Measurements from ENCODE around the gene TADA2B. TPM values are rescaled to one million over a fixed set of nuclear protein-coding genes. Genes with fewer than 3 reads are reported as not detected.

Gene TADA2B
- total and polyA plus RNA-seq, 2 of the 4 experiments (the other 2 are of a cell fraction) = 6.1 to 8.6 TPM

DNA sequence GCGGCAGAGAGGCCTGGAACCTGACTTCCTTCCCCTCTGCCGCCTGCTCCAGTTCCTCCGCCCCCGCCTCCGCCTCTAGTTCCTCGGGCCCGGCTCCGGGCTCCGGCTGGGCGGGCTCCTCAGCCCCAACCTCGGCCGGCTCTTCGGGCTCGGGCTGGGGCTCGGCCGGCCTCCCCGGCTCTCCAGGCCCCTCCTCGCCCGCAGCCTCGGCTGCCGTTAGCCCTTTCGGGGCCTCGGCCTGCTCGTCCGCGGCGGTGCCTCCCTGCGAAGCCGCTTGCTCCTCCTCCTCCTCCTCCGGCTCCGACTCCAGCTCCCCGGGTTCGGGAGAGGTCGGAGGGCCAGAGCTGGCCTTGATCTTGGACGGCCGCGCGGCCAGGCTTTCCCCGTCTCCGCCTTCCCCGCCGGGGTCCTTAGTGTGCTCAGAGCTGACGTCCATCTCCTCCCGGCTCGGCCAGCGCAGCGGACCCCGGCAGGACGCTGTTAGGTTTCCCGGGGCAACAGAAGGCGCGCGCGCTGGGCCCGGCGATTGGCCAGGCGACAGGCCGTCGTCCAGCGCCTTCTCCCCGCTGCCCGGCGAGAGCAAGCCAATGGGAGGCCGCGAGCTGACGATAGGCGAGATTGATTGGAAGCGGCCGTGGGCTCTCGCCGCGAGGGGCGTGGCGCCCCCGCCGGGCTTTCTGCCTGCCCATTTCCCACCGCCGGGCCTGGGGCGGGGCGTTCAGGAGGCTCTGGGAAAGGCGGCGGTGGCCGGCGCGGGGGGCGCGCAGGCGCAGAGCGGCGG, 479 bp upstream of the TADA2B start:
- Histone ChIP-seq H4K91ac (ENCODE audit: insufficient read depth, low read depth, low read length) (no peak overlapping the region), H2BK120ac (ENCODE audit: low read depth, low read length) (0 out of 2 replicates have a peak overlapping the region, but pooled peaks have one; percentile 2), H3K9me3 (ENCODE audit: control insufficient read depth, insufficient read depth, low read length) (no peaks in the 10 kb centered on the region), H3K9ac (ENCODE audit: low read depth, low read length) (peak overlapping the region; percentile 64), H2BK5ac (ENCODE audit: low read depth, low read length, poor library complexity, severe bottlenecking) (peak overlapping the region; percentile 27), H3K4me3 (ENCODE audit: insufficient read depth, low read depth, low read length) (peak overlapping the region; percentile 69), H2AK9ac (replicated peaks; ENCODE audit: low read depth, low read length, poor library complexity) (peak overlapping the region; percentile 58), H2AFZ (replicated peaks; ENCODE audit: low read length, poor library complexity) (peak overlapping the region; percentile 99), H2AK5ac (ENCODE audit: low read depth, low read length) (no peak overlapping the region), H3K9me1 (ENCODE audit: insufficient read depth, low read length) (peaks cover 19% of the 10 kb centered on the region), H3K4ac (ENCODE audit: low read depth, low read length) (peak overlapping the region; percentile 37; the same call in 1 of the 2 replicates), H3K56ac (ENCODE audit: extremely low read depth, insufficient read depth, low read length) (no peak overlapping the region), H3K18ac (ENCODE audit: low read depth, low read length) (no peak overlapping the region), H3K36me3 (ENCODE audit: control insufficient read depth, insufficient read depth, low read length) (no peaks in the 10 kb centered on the region), H4K8ac (ENCODE audit: low read depth in 2 of 2, low read length in 2 of 2) (peak overlapping the region in 1 of 2 experiments; percentile 74; a peak in 1 of 4 replicates), H3K27me3 (ENCODE audit: control insufficient read depth, insufficient read depth, low read length) (no peaks in the 10 kb centered on the region), H3K23ac (ENCODE audit: low read depth, low read length) (no peak overlapping the region), H3K4me1 (ENCODE audit: control insufficient read depth, insufficient read depth, low read length) (peaks cover 21% of the 10 kb centered on the region), H3K4me2 (ENCODE audit: low read depth, low read length) (peak overlapping the region; percentile 75), H3K14ac (replicated peaks; ENCODE audit: low read depth, low read length) (no peak overlapping the region), H3K79me1 (ENCODE audit: low read depth in 1 of 2, low read length in 2 of 2) (peaks cover 22 to 54% of the 10 kb centered on the region in 2 experiments), H2BK20ac (ENCODE audit: low read depth, low read length) (no peak overlapping the region), H3K27ac (ENCODE audit: insufficient read depth, low read length) (peak overlapping the region; percentile 60), H4K20me1 (ENCODE audit: insufficient read depth, low read length) (peaks cover 39% of the 10 kb centered on the region), H4K5ac (ENCODE audit: low read depth, low read length) (no peak overlapping the region), H2BK15ac (ENCODE audit: low read depth, low read length) (no peak overlapping the region)
- ChIA-PET CTCF (interaction anchor here (0.7 to 1.6 kb wide), 8 partner anchors 12 to 347 kb away, joined by 3 to 4 read pairs (median 3); partner anchors contain the start of gene GRPEL1), POLR2A (ENCODE audit: unreplicated experiment) (interaction anchor here (0.6 to 0.7 kb wide), 2 partner anchors 10 to 46 kb away, joined by 4 read pairs; no protein-coding TSS in a partner anchor)
- no TSS peak for BruUV-seq (replicated peaks)
- ATAC-seq (ENCODE audit: low read depth) (peak; percentile 89), DNase-seq (peak; percentile 97)
- dilution Hi-C loops (cut with HindIII; ENCODE audit: low sequenced_read_pairs, unreplicated experiment) (no loop called here), intact Hi-C loops (cut with micrococcal nuclease) (loop anchor here (5.0 kb wide), 1 partner anchor 55 kb away; no protein-coding TSS in a partner anchor), in situ Hi-C loops (cut with MboI; ENCODE audit: low sequenced_read_pairs) (no loop called here)
- 0% methylated on average over 53 of the region's 90 CpGs; no CpG with 5 or more reads in 1 of the 2 experiments for WGBS, 2 experiments (ENCODE audit: extremely low coverage in 2 of 2, insufficient read length in 1 of 2)
- TF ChIP-seq CHD1 (IDR thresholded peaks at IDR 0.05; ENCODE audit: low read depth, low read length) = 0 out of 2 replicates have a peak, but pooled peaks have one; percentile 79
- TF ChIP-seq, protein P1, sequence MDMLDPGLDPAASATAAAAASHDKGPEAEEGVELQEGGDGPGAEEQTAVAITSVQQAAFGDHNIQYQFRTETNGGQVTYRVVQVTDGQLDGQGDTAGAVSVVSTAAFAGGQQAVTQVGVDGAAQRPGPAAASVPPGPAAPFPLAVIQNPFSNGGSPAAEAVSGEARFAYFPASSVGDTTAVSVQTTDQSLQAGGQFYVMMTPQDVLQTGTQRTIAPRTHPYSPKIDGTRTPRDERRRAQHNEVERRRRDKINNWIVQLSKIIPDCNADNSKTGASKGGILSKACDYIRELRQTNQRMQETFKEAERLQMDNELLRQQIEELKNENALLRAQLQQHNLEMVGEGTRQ (IDR thresholded peaks at IDR 0.05; ENCODE audit: low read depth, low read length) = peak; percentile 34; the same call in 1 of the 2 replicates
- TF ChIP-seq, protein P2, sequence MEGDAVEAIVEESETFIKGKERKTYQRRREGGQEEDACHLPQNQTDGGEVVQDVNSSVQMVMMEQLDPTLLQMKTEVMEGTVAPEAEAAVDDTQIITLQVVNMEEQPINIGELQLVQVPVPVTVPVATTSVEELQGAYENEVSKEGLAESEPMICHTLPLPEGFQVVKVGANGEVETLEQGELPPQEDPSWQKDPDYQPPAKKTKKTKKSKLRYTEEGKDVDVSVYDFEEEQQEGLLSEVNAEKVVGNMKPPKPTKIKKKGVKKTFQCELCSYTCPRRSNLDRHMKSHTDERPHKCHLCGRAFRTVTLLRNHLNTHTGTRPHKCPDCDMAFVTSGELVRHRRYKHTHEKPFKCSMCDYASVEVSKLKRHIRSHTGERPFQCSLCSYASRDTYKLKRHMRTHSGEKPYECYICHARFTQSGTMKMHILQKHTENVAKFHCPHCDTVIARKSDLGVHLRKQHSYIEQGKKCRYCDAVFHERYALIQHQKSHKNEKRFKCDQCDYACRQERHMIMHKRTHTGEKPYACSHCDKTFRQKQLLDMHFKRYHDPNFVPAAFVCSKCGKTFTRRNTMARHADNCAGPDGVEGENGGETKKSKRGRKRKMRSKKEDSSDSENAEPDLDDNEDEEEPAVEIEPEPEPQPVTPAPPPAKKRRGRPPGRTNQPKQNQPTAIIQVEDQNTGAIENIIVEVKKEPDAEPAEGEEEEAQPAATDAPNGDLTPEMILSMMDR (conservative IDR thresholded peaks at IDR 0.05; ENCODE audit: low read depth, low read length) = peak; percentile 65; the same call in 1 of the 2 replicates
- no peak for TF ChIP-seq FOS (IDR thresholded peaks at IDR 0.05; ENCODE audit: low read depth, low read length)
- TF ChIP-seq SMC3 (IDR thresholded peaks at IDR 0.05; ENCODE audit: low read depth, low read length) = peak; percentile 17; the same call in 1 of the 2 replicates
- no peak for TF ChIP-seq NFE2L2 (IDR thresholded peaks at IDR 0.05; ENCODE audit: low read depth, low read length)
- TF ChIP-seq MAZ (IDR thresholded peaks at IDR 0.05; ENCODE audit: borderline replicate concordance, low read depth, low read length) = peak; percentile 93; the same call in 1 of the 2 replicates
- TF ChIP-seq, protein P3, sequence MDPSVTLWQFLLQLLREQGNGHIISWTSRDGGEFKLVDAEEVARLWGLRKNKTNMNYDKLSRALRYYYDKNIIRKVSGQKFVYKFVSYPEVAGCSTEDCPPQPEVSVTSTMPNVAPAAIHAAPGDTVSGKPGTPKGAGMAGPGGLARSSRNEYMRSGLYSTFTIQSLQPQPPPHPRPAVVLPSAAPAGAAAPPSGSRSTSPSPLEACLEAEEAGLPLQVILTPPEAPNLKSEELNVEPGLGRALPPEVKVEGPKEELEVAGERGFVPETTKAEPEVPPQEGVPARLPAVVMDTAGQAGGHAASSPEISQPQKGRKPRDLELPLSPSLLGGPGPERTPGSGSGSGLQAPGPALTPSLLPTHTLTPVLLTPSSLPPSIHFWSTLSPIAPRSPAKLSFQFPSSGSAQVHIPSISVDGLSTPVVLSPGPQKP (IDR thresholded peaks at IDR 0.05; ENCODE audit: borderline replicate concordance, low read depth, low read length) = no peak
- peak; percentile 67 for TF ChIP-seq POLR2A (IDR thresholded peaks at IDR 0.05; ENCODE audit: low read depth, low read length)
- no peak for TF ChIP-seq RAD21 (IDR thresholded peaks at IDR 0.05; ENCODE audit: low read length)
- TF ChIP-seq MAFK (IDR thresholded peaks at IDR 0.05; ENCODE audit: low read depth, low read length) = no peak
- TF ChIP-seq RCOR1 (IDR thresholded peaks at IDR 0.05; ENCODE audit: insufficient replicate concordance, low read length) = no peak
- peak; percentile 80 for TF ChIP-seq MXI1 (IDR thresholded peaks at IDR 0.05; ENCODE audit: borderline replicate concordance, low read depth, low read length)

Measured in IMR-90 (cell line).